Neural progenitor cell (in vitro differentiated cells): ENCODE data around the gene GNA14. TPM values are rescaled to one million over a fixed set of nuclear protein-coding genes. Genes with fewer than 3 reads are reported as not detected.

Source experiments
- DNase-seq: peaks from one replicate; pipeline ENCODE4 v3.0.0-alpha.2; 2016; ENCODE audit warnings: low spot score
- H2AFZ ChIP-seq: fragments of 200-600 bp; sonication (generic); replicated peaks from 2 replicates; pipeline ENCODE4 v1.6.1; 2016; ENCODE audit warnings: antibody characterized with exemption
- H3F3A ChIP-seq: fragments of 200-600 bp; sonication (generic); 2 replicates; pipeline ENCODE4 v1.6.1; 2016; ENCODE audit warnings: antibody characterized with exemption, low read depth
- H3K27ac ChIP-seq: fragments of 200-600 bp; sonication (generic); 2 replicates; pipeline ENCODE4 v1.5.1; 2016; ENCODE audit warnings: mild to moderate bottlenecking
- H3K27me3 ChIP-seq: fragments of 200-600 bp; sonication (generic); 2 replicates; pipeline ENCODE4 v1.6.1; 2016; ENCODE audit warnings: mild to moderate bottlenecking, moderate library complexity
- H3K36me3 ChIP-seq: fragments of 200-600 bp; sonication (generic); 2 replicates; pipeline ENCODE4 v1.5.1; 2016
- H3K4me1 ChIP-seq: fragments of 200-600 bp; sonication (generic); 2 replicates; pipeline ENCODE4 v1.6.1; 2016; ENCODE audit warnings: mixed run types
- H3K4me2 ChIP-seq: fragments of 200-600 bp; sonication (generic); 2 replicates; pipeline ENCODE4 v1.6.1; 2016
- H3K4me3 ChIP-seq: fragments of 200-600 bp; sonication (generic); 2 replicates; pipeline ENCODE4 v1.5.1; 2016
- H3K79me2 ChIP-seq: fragments of 200-600 bp; sonication (generic); 2 replicates; pipeline ENCODE4 v1.6.1; 2016; ENCODE audit warnings: low read depth
- H3K9ac ChIP-seq: fragments of 200-600 bp; sonication (generic); 2 replicates; pipeline ENCODE4 v1.6.1; 2016
- H3K9me3 ChIP-seq: fragments of 200-600 bp; sonication (generic); 2 replicates; pipeline ENCODE4 v1.5.1; 2016; ENCODE audit warnings: low read depth
- H4K20me1 ChIP-seq: fragments of 200-600 bp; sonication (generic); 2 replicates; pipeline ENCODE4 v1.6.1; 2016; ENCODE audit warnings: low read depth
- H3K27ac Mint-ChIP-seq: 3 replicates; pipeline ENCODE4 v1.8.0; 2021; ENCODE audit warnings: mixed read lengths
- H3K27me3 Mint-ChIP-seq: 2 replicates; pipeline ENCODE4 v1.8.0; 2022; ENCODE audit warnings: low read depth, mild to moderate bottlenecking, inconsistent platforms, moderate library complexity, mixed read lengths; ENCODE audit not compliant: insufficient read depth
- H3K36me3 Mint-ChIP-seq: 3 replicates; pipeline ENCODE4 v1.8.0; 2021; ENCODE audit warnings: mixed read lengths
- H3K4me1 Mint-ChIP-seq: 3 replicates; pipeline ENCODE4 v1.8.0; 2021; ENCODE audit warnings: mixed read lengths
- H3K4me3 Mint-ChIP-seq: 3 replicates; pipeline ENCODE4 v1.8.0; 2021; ENCODE audit warnings: mild to moderate bottlenecking, moderate library complexity, mixed read lengths
- H3K9me3 Mint-ChIP-seq: 3 replicates; pipeline ENCODE4 v1.8.0; 2020; ENCODE audit warnings: mixed read lengths
- EZH2 ChIP-seq: fragments of 200-600 bp; sonication (generic); IDR thresholded peaks from 2 replicates; pipeline ENCODE4 v1.6.1; 2017; ENCODE audit warnings: antibody characterized with exemption, mild to moderate bottlenecking, moderate library complexity
- EZH2phosphoT487 ChIP-seq: fragments of 200-600 bp; sonication (generic); IDR thresholded peaks from 2 replicates; pipeline ENCODE4 v1.6.1; 2017; ENCODE audit warnings: antibody characterized with exemption
- total RNA-seq: library from RNA; depleted of rRNA; stranded (reverse); fragments of >200 nt; gene quantifications from 2 replicates; pipeline ENCODE4 v1.2.3, GENCODE V29; 2015; ENCODE audit warnings: low replicate concordance
- TF ChIP-seq, protein P1 (sequence below): fragments of 200-600 bp; sonication (generic); IDR thresholded peaks from 2 replicates; pipeline ENCODE4 v1.5.1; 2017; ENCODE audit warnings: antibody characterized with exemption, mild to moderate bottlenecking

Gene GNA14
- total RNA-seq, 1 donor from 2014 or later: not detected

- no peak overlapping the region for H3K9ac ChIP-seq
- no peaks in the 10 kb centered on the region for H3K9me3 ChIP-seq
- Mint-ChIP-seq H3K36me3 (no peaks in the 10 kb centered on the region), H3K4me3 (no peak overlapping the region), H3K9me3 (no peaks in the 10 kb centered on the region), H3K27me3 (peaks cover 4% of the 10 kb centered on the region), H3K4me1 (peaks cover 12% of the 10 kb centered on the region), H3K27ac (no peak overlapping the region)
- H3K79me2 ChIP-seq: no peaks in the 10 kb centered on the region
- H3K27me3 ChIP-seq: no peaks in the 10 kb centered on the region
- no peak overlapping the region for H3K27ac ChIP-seq
- TF ChIP-seq EZH2phosphoT487 (no peak), EZH2 (no peak)
- TF ChIP-seq, protein P1, sequence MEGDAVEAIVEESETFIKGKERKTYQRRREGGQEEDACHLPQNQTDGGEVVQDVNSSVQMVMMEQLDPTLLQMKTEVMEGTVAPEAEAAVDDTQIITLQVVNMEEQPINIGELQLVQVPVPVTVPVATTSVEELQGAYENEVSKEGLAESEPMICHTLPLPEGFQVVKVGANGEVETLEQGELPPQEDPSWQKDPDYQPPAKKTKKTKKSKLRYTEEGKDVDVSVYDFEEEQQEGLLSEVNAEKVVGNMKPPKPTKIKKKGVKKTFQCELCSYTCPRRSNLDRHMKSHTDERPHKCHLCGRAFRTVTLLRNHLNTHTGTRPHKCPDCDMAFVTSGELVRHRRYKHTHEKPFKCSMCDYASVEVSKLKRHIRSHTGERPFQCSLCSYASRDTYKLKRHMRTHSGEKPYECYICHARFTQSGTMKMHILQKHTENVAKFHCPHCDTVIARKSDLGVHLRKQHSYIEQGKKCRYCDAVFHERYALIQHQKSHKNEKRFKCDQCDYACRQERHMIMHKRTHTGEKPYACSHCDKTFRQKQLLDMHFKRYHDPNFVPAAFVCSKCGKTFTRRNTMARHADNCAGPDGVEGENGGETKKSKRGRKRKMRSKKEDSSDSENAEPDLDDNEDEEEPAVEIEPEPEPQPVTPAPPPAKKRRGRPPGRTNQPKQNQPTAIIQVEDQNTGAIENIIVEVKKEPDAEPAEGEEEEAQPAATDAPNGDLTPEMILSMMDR: no peak
- no peak overlapping the region for H2AFZ ChIP-seq
- peak; percentile 8 for DNase-seq
- no peaks in the 10 kb centered on the region for H4K20me1 ChIP-seq
- no peak overlapping the region for H3K4me2 ChIP-seq
- H3F3A ChIP-seq: no peaks in the 10 kb centered on the region
- H3K4me3 ChIP-seq: no peak overlapping the region
- H3K4me1 ChIP-seq: peaks cover 6% of the 10 kb centered on the region
- no peaks in the 10 kb centered on the region for H3K36me3 ChIP-seq
These were observed 59.7 kb downstream of the GNA14 start for GRCh38 chr9:77588271-77588937.

- Histone ChIP-seq H3F3A (no peaks in the 10 kb centered on the region), H3K9ac (no peak overlapping the region), H3K79me2 (no peaks in the 10 kb centered on the region), H3K9me3 (no peaks in the 10 kb centered on the region), H2AFZ (no peak overlapping the region), H3K27me3 (no peaks in the 10 kb centered on the region), H3K36me3 (no peaks in the 10 kb centered on the region), H3K4me1 (peaks cover 6% of the 10 kb centered on the region), H3K4me3 (no peak overlapping the region), H3K27ac (no peak overlapping the region), H4K20me1 (no peaks in the 10 kb centered on the region), H3K4me2 (no peak overlapping the region)
- Mint-ChIP-seq H3K4me3 (no peak overlapping the region), H3K4me1 (peaks cover 12% of the 10 kb centered on the region), H3K9me3 (no peaks in the 10 kb centered on the region), H3K27ac (no peak overlapping the region), H3K36me3 (no peaks in the 10 kb centered on the region), H3K27me3 (peaks cover 2% of the 10 kb centered on the region)
- no peak for DNase-seq
- TF ChIP-seq EZH2: no peak
- TF ChIP-seq EZH2phosphoT487: no peak
- TF ChIP-seq, protein P1: no peak
These were observed 60.3 kb downstream of the GNA14 start for GRCh38 chr9:77587851-77588250.

GRCh38 chr9:77587042-77587441 is 61.1 kb downstream of the GNA14 start:
- no peak for DNase-seq
- peaks cover 12% of the 10 kb centered on the region for H3K4me1 Mint-ChIP-seq

More at GRCh38 chr9:77587042-77587441, 61.1 kb downstream of the GNA14 start:
- H3K4me3 Mint-ChIP-seq: no peak overlapping the region
- H3K36me3 ChIP-seq: no peaks in the 10 kb centered on the region
- no peaks in the 10 kb centered on the region for H3K27me3 Mint-ChIP-seq
- no peaks in the 10 kb centered on the region for H3K36me3 Mint-ChIP-seq
- H3K4me1 ChIP-seq: peaks cover 6% of the 10 kb centered on the region
- H2AFZ ChIP-seq: no peak overlapping the region
- no peaks in the 10 kb centered on the region for H4K20me1 ChIP-seq
- no peak overlapping the region for H3K4me3 ChIP-seq
- TF ChIP-seq EZH2phosphoT487 (no peak), EZH2 (no peak)
- TF ChIP-seq, protein P1: no peak
- no peak overlapping the region for H3K27ac Mint-ChIP-seq
- H3K79me2 ChIP-seq: no peaks in the 10 kb centered on the region
- H3K27me3 ChIP-seq: no peaks in the 10 kb centered on the region
- no peak overlapping the region for H3K27ac ChIP-seq
- H3K9me3 Mint-ChIP-seq: no peaks in the 10 kb centered on the region
- H3K9me3 ChIP-seq: no peaks in the 10 kb centered on the region
- no peak overlapping the region for H3K4me2 ChIP-seq
- no peaks in the 10 kb centered on the region for H3F3A ChIP-seq
- no peak overlapping the region for H3K9ac ChIP-seq
